ENCODE results near the gene ACIN1. TPM values are rescaled to one million over a fixed set of nuclear protein-coding genes. Genes with fewer than 3 reads are reported as not detected.

ACIN1 gene
- total RNA-seq, 2 experiments from 2014 or later = 282 to 288 TPM

- Histone ChIP-seq H3K27me3 (ENCODE audit: control insufficient read depth in 1 of 2, insufficient read depth in 2 of 2, low read length in 2 of 2) (no peaks in the 10 kb centered on the region), H3K9me3 (ENCODE audit: control insufficient read depth in 1 of 2, insufficient read depth in 1 of 2, low read length in 2 of 2) (no peaks in the 10 kb centered on the region), H3K27ac (ENCODE audit: low read depth in 1 of 2, low read length in 2 of 2) (no peak overlapping the region), H3K36me3 (ENCODE audit: insufficient read depth, low read length) (no peaks in the 10 kb centered on the region), H3K4me1 (ENCODE audit: insufficient read depth, low read length) (no peaks in the 10 kb centered on the region), H3K4me3 (ENCODE audit: low read length) (no peak overlapping the region)
- TF ChIP-seq, protein P1, sequence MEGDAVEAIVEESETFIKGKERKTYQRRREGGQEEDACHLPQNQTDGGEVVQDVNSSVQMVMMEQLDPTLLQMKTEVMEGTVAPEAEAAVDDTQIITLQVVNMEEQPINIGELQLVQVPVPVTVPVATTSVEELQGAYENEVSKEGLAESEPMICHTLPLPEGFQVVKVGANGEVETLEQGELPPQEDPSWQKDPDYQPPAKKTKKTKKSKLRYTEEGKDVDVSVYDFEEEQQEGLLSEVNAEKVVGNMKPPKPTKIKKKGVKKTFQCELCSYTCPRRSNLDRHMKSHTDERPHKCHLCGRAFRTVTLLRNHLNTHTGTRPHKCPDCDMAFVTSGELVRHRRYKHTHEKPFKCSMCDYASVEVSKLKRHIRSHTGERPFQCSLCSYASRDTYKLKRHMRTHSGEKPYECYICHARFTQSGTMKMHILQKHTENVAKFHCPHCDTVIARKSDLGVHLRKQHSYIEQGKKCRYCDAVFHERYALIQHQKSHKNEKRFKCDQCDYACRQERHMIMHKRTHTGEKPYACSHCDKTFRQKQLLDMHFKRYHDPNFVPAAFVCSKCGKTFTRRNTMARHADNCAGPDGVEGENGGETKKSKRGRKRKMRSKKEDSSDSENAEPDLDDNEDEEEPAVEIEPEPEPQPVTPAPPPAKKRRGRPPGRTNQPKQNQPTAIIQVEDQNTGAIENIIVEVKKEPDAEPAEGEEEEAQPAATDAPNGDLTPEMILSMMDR (IDR thresholded peaks at IDR 0.05) = no peak
- no peaks in the 10 kb centered on the region for H3K9me3 Mint-ChIP-seq
- ChIA-PET CTCF (no interaction called here), POLR2A (no interaction called here)
- ATAC-seq (ENCODE audit: poor library complexity) (no peak), DNase-seq (no peak)
- H3K4me3 Mint-ChIP-seq = no peak overlapping the region
- intact Hi-C loops (cut with DNase I, micrococcal nuclease) = no loop called here
- no peaks in the 10 kb centered on the region for H3K27me3 Mint-ChIP-seq
- H3K36me3 Mint-ChIP-seq (ENCODE audit: low read depth) = no peaks in the 10 kb centered on the region
- no peak overlapping the region for H3K27ac Mint-ChIP-seq
- H3K4me1 Mint-ChIP-seq (ENCODE audit: low read depth) = no peaks in the 10 kb centered on the region
These were observed 45.9 kb downstream of the ACIN1 start for GRCh38 chr14:23049011-23049410.

- Histone ChIP-seq H3K36me3 (ENCODE audit: insufficient read depth, low read length) (no peaks in the 10 kb centered on the region), H3K27ac (ENCODE audit: low read depth in 1 of 2, low read length in 2 of 2) (no peak overlapping the region), H3K4me1 (ENCODE audit: insufficient read depth, low read length) (no peaks in the 10 kb centered on the region), H3K9me3 (ENCODE audit: control insufficient read depth in 1 of 2, insufficient read depth in 1 of 2, low read length in 2 of 2) (no peaks in the 10 kb centered on the region), H3K4me3 (ENCODE audit: low read length) (no peak overlapping the region), H3K27me3 (ENCODE audit: control insufficient read depth in 1 of 2, insufficient read depth in 2 of 2, low read length in 2 of 2) (no peaks in the 10 kb centered on the region)
- Mint-ChIP-seq H3K9me3 (no peaks in the 10 kb centered on the region), H3K27ac (no peak overlapping the region), H3K4me3 (no peak overlapping the region), H3K27me3 (no peaks in the 10 kb centered on the region), H3K4me1 (ENCODE audit: low read depth) (no peaks in the 10 kb centered on the region), H3K36me3 (ENCODE audit: low read depth) (no peaks in the 10 kb centered on the region)
- ChIA-PET CTCF (no interaction called here), POLR2A (interaction anchor here (1.3 kb wide), 1 partner anchor 47 kb away, joined by 3 read pairs; the partner anchor contains the start of genes ACIN1 and C14orf119)
- TF ChIP-seq, protein P1 (IDR thresholded peaks at IDR 0.05) = no peak
- DNase-seq = no peak
- intact Hi-C loops (cut with DNase I, micrococcal nuclease) = no loop called here
- ATAC-seq (ENCODE audit: poor library complexity) = no peak
These were observed 46.9 kb downstream of the ACIN1 start for GRCh38 chr14:23047751-23048693.

DNA sequence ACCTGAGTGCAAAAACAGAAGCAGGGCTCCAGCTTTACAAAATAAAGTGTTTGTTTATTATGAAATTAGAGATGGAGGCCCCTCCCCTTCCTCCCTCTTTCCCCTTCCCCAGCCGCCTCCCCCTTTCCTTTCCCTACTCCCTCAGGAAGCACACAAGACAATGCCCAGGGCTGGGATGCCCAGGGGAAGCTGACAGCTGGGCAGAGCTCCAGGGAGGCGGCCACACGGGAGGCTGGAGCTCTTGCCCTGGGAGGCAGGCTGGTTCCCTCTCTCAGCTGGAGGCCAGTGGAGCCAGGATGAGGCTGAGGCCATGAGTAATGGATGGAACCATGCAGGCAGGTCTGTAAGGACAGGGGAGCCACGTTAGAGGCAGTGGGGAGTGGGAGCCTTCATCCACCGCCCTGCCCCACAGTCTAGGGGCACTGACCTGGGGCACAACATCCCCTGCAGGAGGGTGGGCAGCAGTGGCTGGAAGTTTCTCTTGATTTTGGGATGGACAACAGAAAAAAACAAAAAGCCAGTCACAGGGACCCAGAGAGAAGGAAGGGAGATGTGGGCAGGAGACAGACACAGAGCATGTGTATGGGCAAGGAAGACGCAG is 47.8 kb downstream of the ACIN1 start:
- Mint-ChIP-seq H3K27ac (no peak overlapping the region), H3K4me1 (ENCODE audit: low read depth) (no peaks in the 10 kb centered on the region), H3K27me3 (no peaks in the 10 kb centered on the region), H3K4me3 (no peak overlapping the region), H3K9me3 (no peaks in the 10 kb centered on the region), H3K36me3 (ENCODE audit: low read depth) (no peaks in the 10 kb centered on the region)
- Histone ChIP-seq H3K27ac (ENCODE audit: low read depth in 1 of 2, low read length in 2 of 2) (no peak overlapping the region), H3K27me3 (ENCODE audit: control insufficient read depth in 1 of 2, insufficient read depth in 2 of 2, low read length in 2 of 2) (no peaks in the 10 kb centered on the region), H3K9me3 (ENCODE audit: control insufficient read depth in 1 of 2, insufficient read depth in 1 of 2, low read length in 2 of 2) (no peaks in the 10 kb centered on the region), H3K36me3 (ENCODE audit: insufficient read depth, low read length) (no peaks in the 10 kb centered on the region), H3K4me3 (ENCODE audit: low read length) (no peak overlapping the region), H3K4me1 (ENCODE audit: insufficient read depth, low read length) (no peaks in the 10 kb centered on the region)
- ATAC-seq (ENCODE audit: poor library complexity) = no peak
- ChIA-PET CTCF (interaction anchor here (1.2 kb wide), 1 partner anchor 61 kb away, joined by 3 read pairs; no protein-coding TSS in a partner anchor), POLR2A (interaction anchor here (1.3 kb wide), 1 partner anchor 48 kb away, joined by 3 read pairs; the partner anchor contains the start of genes ACIN1 and C14orf119)
- TF ChIP-seq, protein P1 (IDR thresholded peaks at IDR 0.05) = no peak
- intact Hi-C loops (cut with DNase I, micrococcal nuclease) = no loop called here
- no peak for DNase-seq
